Measurements from ENCODE around the gene OTOF.

Gene OTOF

GRCh38 chr2:26495705-26496297 lies 17.9 kb upstream of the OTOF start:
- DNase-seq: no peak

- DNase-seq: no peak
Measured at GRCh38 chr2:26494891-26495290, 17.0 kb upstream of the OTOF start.

- DNase-seq: no peak
Measured at GRCh38 chr2:26494199-26494598, 16.3 kb upstream of the OTOF start.

GRCh38 chr2:26493566-26493965 lies 15.6 kb upstream of the OTOF start:
- DNase-seq: no peak

DNA sequence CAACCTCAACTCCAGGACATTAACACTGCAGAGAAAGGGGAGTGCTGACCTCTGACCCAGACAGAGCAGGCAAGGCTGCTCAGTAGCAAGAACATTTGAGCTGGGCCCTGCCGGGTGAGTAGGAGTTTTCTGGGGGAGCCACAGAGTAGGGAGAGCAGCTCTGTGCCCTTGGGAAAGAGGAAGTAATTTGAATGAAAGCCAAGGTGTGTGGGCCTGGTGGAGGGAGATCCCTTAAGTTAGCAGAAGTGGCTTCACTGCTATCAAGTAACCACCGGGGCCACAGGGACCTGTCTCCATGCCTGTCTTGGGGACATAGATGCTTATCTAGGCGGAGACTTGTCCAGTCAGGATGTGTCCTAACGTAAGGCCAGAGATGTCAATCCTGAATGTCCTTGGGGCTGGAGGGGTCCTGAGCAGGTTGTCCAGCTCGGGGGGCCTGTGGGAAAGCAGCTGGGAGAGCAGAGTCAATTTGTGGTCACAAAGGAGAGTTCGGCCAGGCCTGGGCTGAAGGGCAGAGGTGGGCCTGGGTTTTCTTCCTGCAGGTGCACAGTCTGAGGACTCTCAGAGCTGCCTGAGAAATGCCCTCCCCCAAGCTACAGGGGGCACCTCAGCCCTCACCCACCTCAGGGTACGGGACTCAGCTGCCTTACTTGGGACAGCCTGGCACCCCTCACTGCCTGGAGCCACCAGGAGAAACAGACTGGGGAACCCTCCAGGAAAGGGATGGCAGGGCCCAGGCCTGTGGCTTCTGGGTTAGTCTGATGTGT lies 15.0 kb upstream of the OTOF start:
- no peak for DNase-seq

GRCh38 chr2:26491563-26492167 lies 13.7 kb upstream of the OTOF start:
- no peak for DNase-seq

- DNase-seq: no peak
Measured at GRCh38 chr2:26489213-26489850, 11.4 kb upstream of the OTOF start.

DNA sequence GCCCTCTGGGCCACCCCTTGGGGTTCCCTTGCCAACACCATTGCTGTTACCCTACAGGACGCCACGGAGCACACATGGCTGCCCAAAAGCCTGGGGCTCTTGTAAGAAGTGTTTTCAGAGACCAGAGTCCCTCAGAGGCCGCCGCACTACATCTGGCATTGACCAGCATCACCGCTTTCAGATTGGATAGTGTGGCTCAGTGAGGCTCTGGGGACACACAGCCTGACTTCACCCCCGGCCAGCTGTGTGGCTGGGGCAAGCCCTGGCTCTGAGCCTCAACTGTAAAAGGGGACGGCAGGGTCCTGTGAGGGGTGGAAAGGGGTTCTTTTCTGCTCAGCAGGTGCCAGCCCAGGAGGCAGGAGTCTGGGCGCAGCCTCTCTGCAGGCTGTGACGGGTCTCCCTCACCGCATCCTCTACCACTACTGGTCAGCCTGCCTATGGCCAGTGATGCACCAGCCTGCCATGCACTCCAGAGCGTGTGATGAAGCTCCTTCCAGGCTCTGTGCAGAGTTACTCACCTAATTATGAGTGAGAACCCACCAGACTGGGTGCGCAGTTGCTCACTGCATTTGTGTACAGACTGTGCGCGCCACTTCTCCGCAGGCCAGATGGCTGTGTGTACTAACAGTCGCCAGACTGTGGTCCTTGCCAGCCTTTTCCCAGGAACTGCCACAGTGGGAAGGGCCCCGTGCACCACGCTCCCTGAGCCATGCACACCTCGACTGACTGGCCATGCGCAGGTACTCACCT lies 10.7 kb upstream of the OTOF start:
- no peak for DNase-seq

GRCh38 chr2:26487192-26487591 lies 9.3 kb upstream of the OTOF start:
- DNase-seq: no peak

- DNase-seq: no peak
Measured at GRCh38 chr2:26486789-26487188, 8.9 kb upstream of the OTOF start.

- DNase-seq: no peak
Measured at GRCh38 chr2:26485725-26486418, 7.9 kb upstream of the OTOF start.

DNA sequence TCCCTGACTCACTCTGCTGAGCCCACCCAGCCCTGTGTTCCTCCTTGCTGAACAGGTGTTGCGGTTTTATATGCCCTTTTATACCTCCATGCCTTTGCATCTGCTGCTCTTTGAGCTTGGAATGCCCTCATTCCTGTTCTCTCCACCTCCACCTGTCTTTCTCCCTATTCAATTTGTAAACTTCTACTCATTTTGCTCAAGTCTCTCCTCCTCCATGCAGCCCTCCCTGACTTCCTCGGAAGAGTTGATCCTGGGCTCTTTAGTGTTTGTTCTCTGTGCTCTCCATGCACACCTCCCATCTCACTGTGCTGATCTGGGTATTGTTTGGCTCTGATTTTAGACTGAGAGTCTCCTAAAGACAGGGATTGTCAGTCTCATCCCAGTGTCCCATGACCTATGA lies 7.2 kb upstream of the OTOF start:
- no peak for DNase-seq

- DNase-seq: no peak
Measured at GRCh38 chr2:26484579-26484978, 6.7 kb upstream of the OTOF start.

DNA sequence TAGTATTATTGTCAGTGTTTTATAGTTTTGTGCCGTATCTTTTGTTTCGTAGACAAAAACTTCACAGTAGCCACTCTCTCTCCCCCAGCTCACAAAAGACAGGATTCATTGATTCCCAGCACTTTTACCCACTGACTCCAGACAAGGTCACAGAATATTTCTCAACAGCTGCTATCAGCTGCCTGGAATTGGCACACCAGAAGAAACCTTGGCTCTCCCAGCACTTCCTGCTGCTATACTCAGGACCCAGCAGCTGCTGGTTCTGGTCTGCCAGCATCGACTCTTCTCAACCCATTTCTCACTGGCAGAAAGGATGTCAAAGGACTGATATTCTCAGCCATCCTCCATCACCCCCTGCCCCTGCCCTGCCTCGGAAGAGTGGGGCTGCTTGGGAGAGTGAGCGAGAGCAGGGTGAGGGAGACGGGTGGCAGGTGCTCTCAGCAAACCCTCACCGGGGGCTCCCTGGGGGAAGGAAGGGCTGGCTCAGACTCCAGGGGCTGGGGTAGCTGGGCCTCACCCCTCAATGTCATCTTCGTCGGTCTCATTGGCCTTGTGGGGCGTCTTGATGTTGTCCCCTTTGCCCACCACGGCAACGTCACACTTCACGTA lies 6.1 kb upstream of the OTOF start:
- no peak for DNase-seq

DNA sequence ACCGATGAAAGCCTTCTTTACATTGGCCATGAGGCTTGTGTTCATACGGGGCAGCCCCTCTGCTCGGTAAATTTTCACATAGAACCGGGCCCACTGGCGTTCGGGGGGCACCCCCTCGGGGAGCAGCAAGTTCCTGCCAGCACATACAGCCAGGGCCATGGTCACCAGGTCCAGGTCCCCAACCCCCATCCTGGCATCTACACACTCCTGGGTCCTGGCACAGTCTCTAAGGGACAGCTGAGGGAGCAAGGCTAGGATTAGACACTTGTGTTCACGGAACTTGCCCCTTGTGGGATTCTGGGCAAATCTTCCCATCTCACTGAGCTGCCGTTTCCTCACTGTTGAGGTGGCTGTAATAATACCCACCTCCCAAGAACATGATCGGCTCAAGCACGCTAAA lies 5.6 kb upstream of the OTOF start:
- no peak for DNase-seq

DNA sequence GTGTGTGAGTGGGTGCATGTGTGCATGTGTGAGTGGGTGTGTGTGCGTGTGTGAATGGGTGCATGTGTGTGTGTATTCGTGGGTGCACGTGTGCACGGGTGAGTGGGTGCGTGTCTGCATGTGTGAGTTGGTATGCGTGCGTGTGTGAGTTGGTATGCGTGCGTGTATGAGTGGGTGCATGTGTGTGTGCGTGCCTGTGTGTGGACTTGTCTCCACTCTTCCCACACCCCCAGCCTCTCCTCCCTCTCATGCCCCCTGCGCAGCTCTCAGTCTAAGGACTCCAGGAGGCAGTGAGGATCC lies 5.1 kb upstream of the OTOF start:
- DNase-seq: no peak

DNA sequence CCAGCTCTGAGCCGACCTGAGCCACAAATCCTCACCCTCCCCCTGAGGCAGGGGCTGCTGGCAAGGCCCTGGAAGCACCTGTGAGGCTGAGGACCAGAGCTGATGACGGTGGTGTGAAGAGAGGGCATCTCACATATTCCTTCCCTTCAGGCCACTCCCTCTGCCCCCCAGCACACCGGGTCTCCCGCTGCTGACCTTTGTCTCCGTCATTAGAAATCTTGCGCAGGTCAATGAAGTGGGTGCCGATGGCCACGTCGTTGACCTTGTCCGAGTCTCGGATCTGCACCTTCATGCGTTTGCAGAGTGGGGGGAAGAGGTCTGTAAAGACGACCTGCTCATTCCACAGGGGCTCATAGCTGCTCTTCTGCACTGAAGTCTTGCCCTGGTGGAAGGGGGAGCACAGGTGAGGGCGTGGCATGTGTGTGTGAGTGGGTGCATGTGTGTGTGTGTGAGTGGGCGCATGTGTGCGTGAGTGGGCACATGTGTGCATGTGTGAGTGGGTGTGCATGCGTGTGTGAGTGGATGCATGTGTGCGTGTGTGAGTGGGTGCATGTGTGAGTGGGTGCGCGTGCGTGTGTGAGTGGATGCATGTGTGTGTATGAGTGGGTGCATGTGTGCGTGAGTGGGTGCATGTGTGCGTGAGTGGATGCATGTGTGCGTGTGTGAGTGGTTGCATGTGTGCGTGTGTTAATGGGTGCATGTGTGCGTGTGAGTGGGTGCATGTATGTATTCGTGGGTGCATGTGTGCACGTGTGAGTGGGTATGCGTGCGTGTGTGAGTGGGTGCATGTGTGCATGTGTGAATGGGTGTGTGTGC lies 4.5 kb upstream of the OTOF start:
- DNase-seq: no peak

DNA sequence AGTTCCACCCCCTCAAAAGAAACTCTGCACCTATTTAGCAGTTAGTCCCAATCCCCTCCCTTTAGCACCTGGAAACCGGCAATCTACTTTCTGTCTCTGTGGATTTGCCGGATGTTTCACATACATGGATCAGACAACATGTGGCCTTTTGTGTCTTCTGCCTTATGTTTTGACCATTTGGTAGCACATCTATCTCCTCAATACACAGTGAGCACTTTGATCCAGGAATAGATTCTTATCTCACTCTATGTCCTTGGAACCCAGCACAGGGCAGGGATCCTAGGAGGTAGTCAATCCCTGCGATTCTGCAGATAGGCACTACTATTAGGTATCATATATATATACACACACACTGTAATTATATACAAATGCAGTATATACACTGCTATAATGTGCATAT lies 3.8 kb upstream of the OTOF start:
- no peak for DNase-seq

GRCh38 chr2:26480566-26481423 lies 2.9 kb upstream of the OTOF start:
- DNase-seq: no peak

GRCh38 chr2:26479789-26480565 lies 2.1 kb upstream of the OTOF start:
- DNase-seq: no peak
